CD4-positive, alpha-beta T cell (primary cell): ENCODE data around the gene AMPH. TPM values are rescaled to one million over a fixed set of nuclear protein-coding genes. Genes with fewer than 3 reads are reported as not detected.

ENCODE experiments used
- ATAC-seq: fragments of 200-7000 bp; cut with Tn5 transposase; one replicate; pipeline ENCODE4 v1.10.0; 2022; ENCODE audit warnings: mild to moderate bottlenecking; ENCODE audit not compliant: poor library complexity
- CTCF ChIA-PET: fragments of 350-600 bp; sonication (Branson Sonifier 250); formaldehyde crosslinking; loops from one replicate; lab custom pipeline; 2021; ENCODE audit warnings: antibody characterized with exemption, inconsistent platforms; lab: Charles Lee
- POLR2A ChIA-PET: fragments of 350-600 bp; sonication (Branson Sonifier 250); formaldehyde crosslinking; loops from one replicate; lab custom pipeline; 2021; ENCODE audit warnings: antibody characterized with exemption, inconsistent platforms; lab: Charles Lee
- DNase-seq, 14 experiments: peaks; one replicate each; pipeline ENCODE4 v3.0.0-alpha.2; 2013 to 2020; ENCODE audit warnings: mixed read lengths in 2 of 14
- H3K27ac ChIP-seq, 2 donors: one replicate each; pipeline versions ENCODE4 v1.5.1 to v1.7.0; 2013; ENCODE audit warnings: low read length in 2 of 2, low read depth in 1 of 2, mild to moderate bottlenecking in 1 of 2
- H3K27me3 ChIP-seq, 2 experiments: 1 replicate in 1 of 2; 2 replicates in 1 of 2; pipeline versions ENCODE4 v1.6.1 to v1.7.0; 2013; ENCODE audit warnings: low read length in 2 of 2, control low read depth in 1 of 2, mild to moderate bottlenecking in 1 of 2, moderate library complexity in 1 of 2; ENCODE audit not compliant: insufficient read depth in 2 of 2, control insufficient read depth in 1 of 2
- H3K36me3 ChIP-seq: one replicate; pipeline ENCODE4 v1.6.1; 2013; ENCODE audit warnings: low read length, control low read depth; ENCODE audit not compliant: insufficient read depth
- H3K4me1 ChIP-seq: one replicate; pipeline ENCODE4 v1.6.1; 2013; ENCODE audit warnings: low read length, control low read depth; ENCODE audit not compliant: insufficient read depth
- H3K4me3 ChIP-seq: one replicate; pipeline ENCODE4 v1.5.1; 2013; ENCODE audit warnings: mild to moderate bottlenecking, low read length, moderate library complexity
- H3K9me3 ChIP-seq, 2 experiments: 1 replicate in 1 of 2; 2 replicates in 1 of 2; pipeline versions ENCODE4 v1.6.1 to v1.7.0; 2013; ENCODE audit warnings: low read length in 2 of 2, mild to moderate bottlenecking in 2 of 2, control low read depth in 1 of 2, moderate library complexity in 1 of 2; ENCODE audit not compliant: control insufficient read depth in 1 of 2, insufficient read depth in 1 of 2
- H3K27ac Mint-ChIP-seq: one replicate; pipeline ENCODE4 v1.8.0; 2020; ENCODE audit warnings: mixed read lengths
- H3K27me3 Mint-ChIP-seq: one replicate; pipeline ENCODE4 v1.8.0; 2021; ENCODE audit warnings: mixed read lengths
- H3K36me3 Mint-ChIP-seq: one replicate; pipeline ENCODE4 v1.8.0; 2021; ENCODE audit warnings: low read depth, mixed read lengths
- H3K4me1 Mint-ChIP-seq: one replicate; pipeline ENCODE4 v1.8.0; 2021; ENCODE audit warnings: low read depth, mixed read lengths
- H3K4me3 Mint-ChIP-seq: one replicate; pipeline ENCODE4 v1.8.0; 2020; ENCODE audit warnings: mild to moderate bottlenecking, mixed read lengths
- H3K9me3 Mint-ChIP-seq: one replicate; pipeline ENCODE4 v1.8.0; 2020; ENCODE audit warnings: mixed read lengths
- intact Hi-C, 2 experiments: fragments of 100-400 bp; cut with DNase I in 1 of 2; cut with micrococcal nuclease in 1 of 2; formaldehyde crosslinking; loops; one replicate each; pipeline versions ENCODE4 v1.15.1 to v1.9.0; 2023 to 2025; cut with DNase I, micrococcal nuclease
- total RNA-seq, 174 experiments: library from RNA in 2 of 174; stranded (reverse) in 2 of 174; gene quantifications; one replicate each; pipeline ENCODE4 v1.2.3 and lab custom pipeline; 2021 to 2026
- TF ChIP-seq, protein P1 (sequence below): fragments of 200-600 bp; IDR thresholded peaks from one replicate; pipeline ENCODE4 v1.8.0; 2022; ENCODE audit warnings: antibody characterized with exemption, mild to moderate bottlenecking

AMPH gene
- total RNA-seq, 2 experiments from 2014 or later: not detected

- Histone ChIP-seq H3K4me1 (no peaks in the 10 kb centered on the region), H3K36me3 (no peaks in the 10 kb centered on the region), H3K9me3 (no peaks in the 10 kb centered on the region), H3K27ac (no peak overlapping the region), H3K4me3 (no peak overlapping the region), H3K27me3 (peaks cover 0 to 5% of the 10 kb centered on the region in 2 experiments)
- no peaks in the 10 kb centered on the region for H3K36me3 Mint-ChIP-seq
- H3K9me3 Mint-ChIP-seq: no peaks in the 10 kb centered on the region
- H3K27ac Mint-ChIP-seq: no peak overlapping the region
- CTCF ChIA-PET: no interaction called here
- intact Hi-C loops: no loop called here
- POLR2A ChIA-PET: no interaction called here
- DNase-seq (no peak), ATAC-seq (no peak)
- H3K4me3 Mint-ChIP-seq: no peak overlapping the region
- H3K4me1 Mint-ChIP-seq: no peaks in the 10 kb centered on the region
- H3K27me3 Mint-ChIP-seq: no peaks in the 10 kb centered on the region
- TF ChIP-seq, protein P1, sequence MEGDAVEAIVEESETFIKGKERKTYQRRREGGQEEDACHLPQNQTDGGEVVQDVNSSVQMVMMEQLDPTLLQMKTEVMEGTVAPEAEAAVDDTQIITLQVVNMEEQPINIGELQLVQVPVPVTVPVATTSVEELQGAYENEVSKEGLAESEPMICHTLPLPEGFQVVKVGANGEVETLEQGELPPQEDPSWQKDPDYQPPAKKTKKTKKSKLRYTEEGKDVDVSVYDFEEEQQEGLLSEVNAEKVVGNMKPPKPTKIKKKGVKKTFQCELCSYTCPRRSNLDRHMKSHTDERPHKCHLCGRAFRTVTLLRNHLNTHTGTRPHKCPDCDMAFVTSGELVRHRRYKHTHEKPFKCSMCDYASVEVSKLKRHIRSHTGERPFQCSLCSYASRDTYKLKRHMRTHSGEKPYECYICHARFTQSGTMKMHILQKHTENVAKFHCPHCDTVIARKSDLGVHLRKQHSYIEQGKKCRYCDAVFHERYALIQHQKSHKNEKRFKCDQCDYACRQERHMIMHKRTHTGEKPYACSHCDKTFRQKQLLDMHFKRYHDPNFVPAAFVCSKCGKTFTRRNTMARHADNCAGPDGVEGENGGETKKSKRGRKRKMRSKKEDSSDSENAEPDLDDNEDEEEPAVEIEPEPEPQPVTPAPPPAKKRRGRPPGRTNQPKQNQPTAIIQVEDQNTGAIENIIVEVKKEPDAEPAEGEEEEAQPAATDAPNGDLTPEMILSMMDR: no peak
Measured at GRCh38 chr7:38448584-38449234, 182.5 kb downstream of the AMPH start.

DNA sequence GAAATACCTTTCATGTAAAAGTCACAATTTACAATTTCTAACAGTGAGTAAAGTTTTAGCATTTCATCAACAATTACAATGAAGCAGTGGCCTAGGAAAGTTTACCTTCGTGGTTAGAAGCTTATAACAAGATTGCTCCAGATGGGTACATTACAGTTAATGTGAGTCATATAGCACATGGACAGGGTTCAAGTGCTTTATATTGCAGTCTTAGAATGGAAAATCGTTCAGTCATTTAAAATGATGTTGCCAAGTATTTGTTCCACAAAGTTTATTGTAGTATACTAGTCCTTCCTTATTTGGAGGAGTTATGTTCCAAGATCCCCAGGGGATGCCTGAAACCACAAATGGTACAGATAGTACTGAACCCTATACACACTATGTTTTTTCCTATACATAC, 183.1 kb downstream of the AMPH start:
- H3K27me3 ChIP-seq: peaks cover 0 to 3% of the 10 kb centered on the region in 2 experiments

GRCh38 chr7:38438970-38439369, 192.2 kb downstream of the AMPH start:
- no peak overlapping the region for H3K4me3 ChIP-seq
- H3K27ac Mint-ChIP-seq: no peak overlapping the region
- intact Hi-C loops: no loop called here
- POLR2A ChIA-PET: no interaction called here
- H3K36me3 ChIP-seq: no peaks in the 10 kb centered on the region
- no peak overlapping the region for H3K4me3 Mint-ChIP-seq
- H3K9me3 ChIP-seq: no peaks in the 10 kb centered on the region
- DNase-seq (no peak), ATAC-seq (no peak)
- no peaks in the 10 kb centered on the region for H3K27me3 ChIP-seq
- no peaks in the 10 kb centered on the region for H3K36me3 Mint-ChIP-seq
- H3K27ac ChIP-seq: no peak overlapping the region
- H3K4me1 ChIP-seq: peaks cover under 1% of the 10 kb centered on the region
- H3K27me3 Mint-ChIP-seq: no peaks in the 10 kb centered on the region
- peaks cover 4% of the 10 kb centered on the region for H3K4me1 Mint-ChIP-seq
- CTCF ChIA-PET: interaction anchor here (1.0 kb wide), 1 partner anchor 8 kb away, joined by 4 read pairs; no protein-coding TSS in a partner anchor
- no peaks in the 10 kb centered on the region for H3K9me3 Mint-ChIP-seq
- TF ChIP-seq, protein P1: no peak

More for the DNA sequence above, 183.1 kb downstream of the AMPH start:
- DNase-seq: no peak
- no peaks in the 10 kb centered on the region for H3K9me3 ChIP-seq
- Mint-ChIP-seq H3K27me3 (no peaks in the 10 kb centered on the region), H3K27ac (no peak overlapping the region), H3K9me3 (no peaks in the 10 kb centered on the region), H3K36me3 (no peaks in the 10 kb centered on the region), H3K4me3 (no peak overlapping the region), H3K4me1 (no peaks in the 10 kb centered on the region)
- no peak overlapping the region for H3K27ac ChIP-seq
- H3K4me1 ChIP-seq: no peaks in the 10 kb centered on the region
- CTCF ChIA-PET: interaction anchor here (1.4 kb wide), 1 partner anchor 9 kb away, joined by 4 read pairs; no protein-coding TSS in a partner anchor
- POLR2A ChIA-PET: no interaction called here
- TF ChIP-seq, protein P1: no peak
- intact Hi-C loops: no loop called here
- ATAC-seq: no peak
- no peak overlapping the region for H3K4me3 ChIP-seq
- H3K36me3 ChIP-seq: no peaks in the 10 kb centered on the region
